Fibroblast of villous mesenchyme (primary cell): ENCODE results near the gene PLD5. TPM values are rescaled to one million over a fixed set of nuclear protein-coding genes. Genes with fewer than 3 reads are reported as not detected.

Source experiments
- DNase-seq: peaks from one replicate; pipeline ENCODE4 v3.0.0-alpha.2; 2010; ENCODE audit warnings: low read depth
- H3K4me3 ChIP-seq: 2 replicates; pipeline ENCODE4 v1.5.1; 2011; ENCODE audit warnings: low read depth, mild to moderate bottlenecking, low read length
- CTCF ChIP-seq: IDR thresholded peaks from 2 replicates; pipeline ENCODE4 v1.5.1; 2012; ENCODE audit warnings: low read depth, mild to moderate bottlenecking, low read length; ENCODE audit not compliant: insufficient read depth
- total RNA-seq: library from RNA; depleted of rRNA; stranded (reverse); fragments of >200 nt; gene quantifications from 2 replicates; pipeline ENCODE4 v1.2.3, GENCODE V29; 2012

Gene PLD5
- total RNA-seq, result not detected in 2 replicates

- DNase-seq, result no peak
- H3K4me3 ChIP-seq, result peak within 1 kb of the TSS; percentile 19
- no peak for TF ChIP-seq CTCF
Measured at GRCh38 chr1:242524571-242525359, at the start of gene PLD5. Gene PLD5, minus strand, starts transcription at chr1:242524697.

- DNase-seq, result no peak
- H3K4me3 ChIP-seq, result no peak overlapping the region
Measured at GRCh38 chr1:242569867-242570266, 45.4 kb upstream of the PLD5 start.

GRCh38 chr1:242568666-242569065 lies 44.2 kb upstream of the PLD5 start:
- H3K4me3 ChIP-seq, result no peak overlapping the region
- TF ChIP-seq CTCF, result no peak
- no peak for DNase-seq

More at GRCh38 chr1:242569867-242570266, 45.4 kb upstream of the PLD5 start:
- TF ChIP-seq CTCF, result no peak

DNA sequence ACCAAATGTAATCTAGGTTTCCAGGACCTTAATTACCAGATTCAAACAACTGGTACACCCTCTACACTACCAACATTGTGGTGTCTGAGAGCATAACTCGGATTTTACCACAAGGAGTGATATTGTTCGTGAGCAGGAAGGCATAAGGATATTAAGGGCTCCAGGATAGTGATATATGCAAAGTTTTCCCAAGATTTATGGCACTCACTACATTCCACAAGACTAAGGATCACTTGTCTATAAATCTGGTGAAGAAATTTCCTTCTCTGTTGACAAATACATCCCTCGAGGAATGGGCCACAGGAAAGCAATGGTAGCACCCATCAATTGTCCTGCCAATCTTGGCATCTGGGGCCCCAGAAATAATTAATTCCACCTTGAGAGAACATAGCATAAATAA lies 43.1 kb upstream of the PLD5 start:
- H3K4me3 ChIP-seq, result no peak overlapping the region
- no peak for DNase-seq
- no peak for TF ChIP-seq CTCF

GRCh38 chr1:242556759-242557158 lies 32.3 kb upstream of the PLD5 start:
- H3K4me3 ChIP-seq, result no peak overlapping the region
- no peak for TF ChIP-seq CTCF
- no peak for DNase-seq

- H3K4me3 ChIP-seq, result no peak overlapping the region
- no peak for TF ChIP-seq CTCF
- no peak for DNase-seq
Measured at GRCh38 chr1:242556276-242556675, 31.8 kb upstream of the PLD5 start.

DNA sequence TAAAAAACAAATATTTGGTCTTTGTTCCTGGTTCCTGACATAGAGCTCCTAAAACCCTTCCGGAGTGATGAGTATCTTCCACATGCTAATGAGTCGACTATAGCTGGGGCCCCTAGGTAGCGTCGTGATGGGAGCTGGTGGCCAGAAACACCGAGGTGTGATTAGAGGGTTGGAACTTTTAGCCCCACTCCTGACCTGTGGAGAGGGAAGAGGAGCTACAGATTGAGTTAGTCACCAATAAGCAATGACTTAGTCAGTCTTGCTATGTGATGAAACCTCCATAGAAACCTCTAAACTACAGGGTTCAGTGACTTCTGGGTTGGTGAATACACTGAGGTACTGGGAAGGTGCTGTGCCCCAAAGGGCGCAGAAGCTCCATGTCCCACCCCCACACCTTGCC lies 30.1 kb upstream of the PLD5 start:
- H3K4me3 ChIP-seq, result no peak overlapping the region
- DNase-seq, result no peak
- no peak for TF ChIP-seq CTCF
